Pancreas (tissue), 10 donors: ENCODE results near the gene ATP8B4. TPM values are rescaled to one million over a fixed set of nuclear protein-coding genes. Genes with fewer than 3 reads are reported as not detected.

Experiments
- ATAC-seq, 4 donors: fragments of 200-7000 bp; cut with Tn5 transposase; one replicate each; pipeline versions ENCODE4 v1.8.0 to v1.9.1; 2020; ENCODE audit warnings: mild to moderate bottlenecking in 4 of 4, moderate library complexity in 4 of 4
- DNase-seq, 6 donors: peaks; one replicate each; pipeline ENCODE4 v3.0.0-alpha.2; 2020
- FAIRE-seq: peaks from 2 replicates; lab custom pipeline; 2012; peaks lifted over from hg19 to GRCh38; lab: Jason Lieb, UNC
- H3K27ac ChIP-seq, 4 donors: fragments of 200-600 bp; sonication (generic); 1 replicate in 3 of 4; 2 replicates in 1 of 4; pipeline versions ENCODE4 v1.5.0 to v1.8.0; 2020
- H3K27me3 ChIP-seq, 4 donors: fragments of 200-600 bp; one replicate each; pipeline ENCODE4 v1.8.0; 2021
- H3K36me3 ChIP-seq, 3 donors: fragments of 200-600 bp; sonication (generic) in 1 of 3; one replicate each; pipeline versions ENCODE4 v1.5.0 to v1.8.0; 2020 to 2021
- H3K4me1 ChIP-seq, 3 donors: fragments of 200-600 bp; one replicate each; pipeline ENCODE4 v1.8.0; 2021
- H3K4me3 ChIP-seq, 4 donors: fragments of 200-600 bp; sonication (generic) in 2 of 4; one replicate each; pipeline versions ENCODE4 v1.5.0 to v1.8.0; 2020 to 2021
- H3K9me3 ChIP-seq, 4 donors: fragments of 200-600 bp; one replicate each; pipeline ENCODE4 v1.8.0; 2021
- WGBS, 2 donors: extraction: QIAGEN DNeasy Blood & Tissue Kit; methylation state at CpG; one replicate each; pipeline ENCODE4 v1.1.7; 2013; 5-methylcytosine and 5-hydroxymethylcytosine counted together
- intact Hi-C, 3 donors: fragments of 100-400 bp; cut with DNase I; formaldehyde crosslinking; loops; one replicate each; pipeline versions ENCODE4 v1.11.1 to v1.14.2; 2022
- polyA plus RNA-seq, 2 donors: library from polyadenylated mRNA; stranded (reverse); fragments of 200-250 nt; gene quantifications; one replicate each; pipeline ENCODE4 v1.2.3, GENCODE V29; 2013
- total RNA-seq, 6 donors: library from RNA; stranded (reverse); fragmentation: NEBNext Ultra II Directional in 4 of 6; extraction: Animal tissue kit (Norgen Biotek cat#: 25700) in 4 of 6; gene quantifications; one replicate each; pipeline versions ENCODE4 v1.2.1 to v1.2.4, GENCODE V29; 2021 to 2023
- TF ChIP-seq, protein P1 (sequence below), 4 donors: fragments of 200-600 bp; sonication (generic) in 3 of 4; IDR thresholded peaks; one replicate each; pipeline versions ENCODE4 v1.5.0 to v1.8.0; 2021; ENCODE audit warnings: antibody characterized with exemption in 4 of 4
- donor health status: healthy with polysubstance abuse.
- donor health status: DM: no; HTN: no; CAD: no; lungs with moderate emphysema.
- donor health status: DM: no; HTN: no; CAD: no.
- donor health status: control.
- donor health status: control.
- donor health status: Bipolar disorder and iron deficiency.
- donor health status: DM: yes; HTN: yes; CAD: no.
- donor health status: DM: no; HTN: no; CAD: no.
- donor health status: DM: no; HTN: no; CAD: no.
- donor health status: DM: yes; HTN: yes; CAD: no.

Gene ATP8B4
- total and polyA plus RNA-seq, 8 donors = 0.55 to 5.3 (median 0.97) TPM

DNA sequence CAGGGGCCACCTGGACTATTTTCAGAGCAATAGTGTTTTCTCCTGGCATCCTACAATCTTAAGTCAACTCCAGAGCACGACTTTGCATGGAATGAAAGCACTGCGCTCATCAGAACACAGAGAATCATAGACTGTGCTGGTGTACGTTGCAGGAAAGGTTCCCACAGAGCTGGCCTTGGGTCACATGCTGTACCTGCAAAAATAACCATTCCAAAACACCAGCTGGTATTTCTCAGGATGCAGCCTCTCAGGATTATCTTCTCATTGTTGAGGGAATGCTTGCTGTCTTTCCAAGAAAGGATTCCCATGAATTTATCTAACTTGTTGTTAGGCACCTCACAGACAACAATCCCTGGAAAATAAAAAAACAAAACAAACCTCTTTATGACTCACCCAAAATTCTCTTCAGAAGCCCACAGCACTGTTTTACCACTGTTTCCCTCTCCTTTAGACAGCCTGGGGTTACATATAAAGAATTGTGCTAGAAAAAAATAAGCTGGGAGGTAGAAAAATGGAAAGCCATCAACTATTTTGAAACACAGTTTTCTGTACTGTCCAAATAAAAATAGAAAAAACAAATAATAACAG lies 131.7 kb downstream of the ATP8B4 start:
- Histone ChIP-seq H3K27ac (no peak overlapping the region), H3K4me1 (no peaks in the 10 kb centered on the region), H3K27me3 (no peaks in the 10 kb centered on the region), H3K36me3 (no peaks in the 10 kb centered on the region), H3K9me3 (no peaks in the 10 kb centered on the region), H3K4me3 (no peak overlapping the region)
- FAIRE-seq = no peak
- WGBS, 2 donors = 21 to 26% methylated on average over 3 of the region's 3 CpGs
- no peak for DNase-seq
- TF ChIP-seq, protein P1, sequence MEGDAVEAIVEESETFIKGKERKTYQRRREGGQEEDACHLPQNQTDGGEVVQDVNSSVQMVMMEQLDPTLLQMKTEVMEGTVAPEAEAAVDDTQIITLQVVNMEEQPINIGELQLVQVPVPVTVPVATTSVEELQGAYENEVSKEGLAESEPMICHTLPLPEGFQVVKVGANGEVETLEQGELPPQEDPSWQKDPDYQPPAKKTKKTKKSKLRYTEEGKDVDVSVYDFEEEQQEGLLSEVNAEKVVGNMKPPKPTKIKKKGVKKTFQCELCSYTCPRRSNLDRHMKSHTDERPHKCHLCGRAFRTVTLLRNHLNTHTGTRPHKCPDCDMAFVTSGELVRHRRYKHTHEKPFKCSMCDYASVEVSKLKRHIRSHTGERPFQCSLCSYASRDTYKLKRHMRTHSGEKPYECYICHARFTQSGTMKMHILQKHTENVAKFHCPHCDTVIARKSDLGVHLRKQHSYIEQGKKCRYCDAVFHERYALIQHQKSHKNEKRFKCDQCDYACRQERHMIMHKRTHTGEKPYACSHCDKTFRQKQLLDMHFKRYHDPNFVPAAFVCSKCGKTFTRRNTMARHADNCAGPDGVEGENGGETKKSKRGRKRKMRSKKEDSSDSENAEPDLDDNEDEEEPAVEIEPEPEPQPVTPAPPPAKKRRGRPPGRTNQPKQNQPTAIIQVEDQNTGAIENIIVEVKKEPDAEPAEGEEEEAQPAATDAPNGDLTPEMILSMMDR (IDR thresholded peaks at IDR 0.05) = no peak
- ATAC-seq = peak in 3 of 4 donors; percentile 39 to 75 (median 43)
- intact Hi-C loops = no loop called here

DNA sequence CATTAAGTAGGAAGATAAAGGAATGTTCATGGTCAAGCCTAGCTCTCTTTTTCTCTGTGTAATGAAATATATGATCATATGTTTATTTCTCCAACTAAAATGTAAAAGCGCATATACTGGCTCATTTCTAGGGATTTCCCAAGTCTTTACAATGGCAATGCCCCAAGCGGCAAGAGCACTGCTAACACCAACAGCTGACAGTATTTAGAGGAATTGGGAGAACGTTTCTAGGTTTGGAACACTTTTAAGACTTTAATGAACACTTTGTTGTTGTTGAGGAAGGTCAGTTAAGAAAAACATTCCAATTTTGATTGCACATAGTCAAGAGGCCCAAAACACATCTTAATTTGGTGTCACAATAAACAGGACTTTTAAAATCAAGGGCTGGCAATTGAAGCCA lies 132.7 kb downstream of the ATP8B4 start:
- Histone ChIP-seq H3K9me3 (no peaks in the 10 kb centered on the region), H3K4me1 (no peaks in the 10 kb centered on the region), H3K4me3 (no peak overlapping the region), H3K27ac (peak overlapping the region in 1 of 4 donors; percentile 17), H3K36me3 (no peaks in the 10 kb centered on the region), H3K27me3 (no peaks in the 10 kb centered on the region)
- FAIRE-seq = no peak
- DNase-seq = no peak
- intact Hi-C loops = no loop called here
- ATAC-seq = no peak
- TF ChIP-seq, protein P1 (IDR thresholded peaks at IDR 0.05) = no peak
- WGBS, 2 donors = 53 to 63% methylated on average over 3 of the region's 3 CpGs

DNA sequence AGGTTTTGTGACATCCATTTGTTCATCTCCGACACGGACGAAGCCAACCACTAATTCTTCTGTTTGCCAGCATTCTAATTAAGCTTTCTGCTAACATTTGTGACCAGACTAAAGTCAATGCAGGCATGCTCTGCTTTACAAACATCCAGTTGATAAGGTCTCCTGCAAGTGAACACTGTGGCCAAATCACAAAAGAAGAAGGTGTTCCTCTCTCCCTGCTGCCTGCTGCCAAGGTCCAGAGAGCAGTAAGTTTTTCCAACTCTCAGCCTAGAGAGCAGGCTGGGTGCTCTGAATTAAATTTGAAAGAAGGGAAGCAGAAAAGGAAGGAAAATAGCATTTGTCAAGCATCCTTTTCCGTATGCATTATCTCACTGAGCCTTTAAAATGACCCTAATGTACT lies 133.6 kb downstream of the ATP8B4 start:
- no peak for ATAC-seq
- no peak overlapping the region for H3K4me3 ChIP-seq
- FAIRE-seq = no peak

GRCh38 chr15:49984436-49984835 lies 134.6 kb downstream of the ATP8B4 start:
- WGBS, 2 donors = 53% methylated on average over 2 of the region's 2 CpGs
- no peaks in the 10 kb centered on the region for H3K4me1 ChIP-seq
- TF ChIP-seq, protein P1 (IDR thresholded peaks at IDR 0.05) = no peak
- H3K9me3 ChIP-seq = no peaks in the 10 kb centered on the region
- H3K27ac ChIP-seq = no peak overlapping the region
- H3K27me3 ChIP-seq = no peaks in the 10 kb centered on the region
- no peak for ATAC-seq
- FAIRE-seq = no peak
- no peak for DNase-seq
- H3K36me3 ChIP-seq = no peaks in the 10 kb centered on the region
- intact Hi-C loops = no loop called here
- no peak overlapping the region for H3K4me3 ChIP-seq

More for the DNA sequence above, 133.6 kb downstream of the ATP8B4 start:
- intact Hi-C loops = no loop called here
- Histone ChIP-seq H3K4me1 (no peaks in the 10 kb centered on the region), H3K27ac (no peak overlapping the region), H3K27me3 (no peaks in the 10 kb centered on the region), H3K9me3 (no peaks in the 10 kb centered on the region), H3K36me3 (no peaks in the 10 kb centered on the region)
- TF ChIP-seq, protein P1 (IDR thresholded peaks at IDR 0.05) = no peak
- no peak for DNase-seq
- 57 to 60% methylated on average over 4 of the region's 4 CpGs for WGBS, 2 donors

DNA sequence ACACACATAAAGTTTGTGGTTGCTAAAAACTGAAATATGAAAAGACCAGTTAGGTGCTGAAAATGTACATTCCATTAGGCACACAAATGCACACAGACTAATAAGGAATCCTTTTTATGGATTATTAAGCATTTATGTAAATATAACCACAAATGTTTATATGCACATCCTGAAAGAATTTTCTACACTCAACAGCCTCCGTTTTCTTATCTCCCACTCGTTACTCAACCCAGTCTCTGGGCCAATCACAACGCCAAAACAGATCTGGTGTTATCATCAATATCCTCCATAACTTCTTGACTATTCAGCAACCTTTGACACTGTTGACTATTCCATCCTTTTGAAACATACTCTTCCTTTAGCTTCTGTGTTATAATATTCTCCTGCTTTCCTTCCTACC lies 136.4 kb downstream of the ATP8B4 start:
- DNase-seq = no peak
- TF ChIP-seq, protein P1 (IDR thresholded peaks at IDR 0.05) = no peak
- no peak for FAIRE-seq
- no peak for ATAC-seq
- Histone ChIP-seq H3K27me3 (no peaks in the 10 kb centered on the region), H3K4me3 (no peak overlapping the region), H3K9me3 (no peaks in the 10 kb centered on the region), H3K27ac (no peak overlapping the region), H3K4me1 (no peaks in the 10 kb centered on the region), H3K36me3 (no peaks in the 10 kb centered on the region)
- intact Hi-C loops = no loop called here
- WGBS, 2 donors = 48 to 56% methylated on average over 3 of the region's 3 CpGs
